ENCODE measurements around the gene OR5AS1.
"Not testable (repeated sequence)": the region's sequence is repeated elsewhere in the genome, so short reads cannot be mapped to it uniquely, and the experiment has no call there.

The OR5AS1 gene

GRCh38 chr11:56049487-56049886, 22.0 kb downstream of the OR5AS1 start:
- TF ChIP-seq CTCF (IDR thresholded peaks at IDR 0.05; ENCODE audit: insufficient read depth, low read length, poor library complexity, severe bottlenecking): no peak
- H3K36me3 ChIP-seq (ENCODE audit: control insufficient read depth, insufficient read depth, low read length): no peaks in the 10 kb centered on the region
- H3K4me3 ChIP-seq (replicated peaks; ENCODE audit: low read depth, low read length): no peak overlapping the region
- no peaks in the 10 kb centered on the region for H3K27me3 ChIP-seq (replicated peaks; ENCODE audit: control insufficient read depth, insufficient read depth, low read length)
- DNase-seq (ENCODE audit: extremely low read depth, insufficient read length): no peak

DNA sequence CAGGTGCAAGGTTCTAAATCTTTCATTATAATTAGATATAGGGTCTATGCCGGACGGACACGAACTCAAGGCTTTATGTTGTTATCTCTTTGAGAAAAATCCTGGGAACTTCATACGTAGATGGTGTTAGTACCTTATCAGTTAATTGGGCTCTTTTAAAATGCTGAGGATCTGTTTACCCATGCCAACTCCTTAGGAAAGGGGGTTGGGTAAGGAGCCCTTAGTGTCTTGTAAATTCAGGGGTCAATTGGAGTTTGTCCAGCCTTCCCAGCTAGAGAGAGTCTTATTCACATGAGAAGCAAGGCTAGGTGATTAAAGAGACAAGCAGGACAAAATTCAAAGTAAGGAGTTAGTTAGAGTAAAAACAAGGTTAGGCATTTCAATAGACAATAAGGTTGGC, 28.9 kb downstream of the OR5AS1 start:
- not testable (repeated sequence) for H3K4me3 ChIP-seq (replicated peaks; ENCODE audit: low read depth, low read length); H3K36me3 ChIP-seq (ENCODE audit: control insufficient read depth, insufficient read depth, low read length); DNase-seq (ENCODE audit: extremely low read depth, insufficient read length); H3K27me3 ChIP-seq (replicated peaks; ENCODE audit: control insufficient read depth, insufficient read depth, low read length)

- DNase-seq (ENCODE audit: extremely low read depth, insufficient read length); H3K36me3 ChIP-seq (ENCODE audit: control insufficient read depth, insufficient read depth, low read length); H3K27me3 ChIP-seq (replicated peaks; ENCODE audit: control insufficient read depth, insufficient read depth, low read length); H3K4me3 ChIP-seq (replicated peaks; ENCODE audit: low read depth, low read length): not testable (repeated sequence)
Observed at GRCh38 chr11:56057661-56058237, 30.3 kb downstream of the OR5AS1 start.

- not testable (repeated sequence) for H3K4me3 ChIP-seq (replicated peaks; ENCODE audit: low read depth, low read length); H3K27me3 ChIP-seq (replicated peaks; ENCODE audit: control insufficient read depth, insufficient read depth, low read length); H3K36me3 ChIP-seq (ENCODE audit: control insufficient read depth, insufficient read depth, low read length); DNase-seq (ENCODE audit: extremely low read depth, insufficient read length)
Observed at GRCh38 chr11:56058260-56058780, 30.9 kb downstream of the OR5AS1 start.

- DNase-seq (ENCODE audit: extremely low read depth, insufficient read length): no peak
- no peaks in the 10 kb centered on the region for H3K36me3 ChIP-seq (ENCODE audit: control insufficient read depth, insufficient read depth, low read length)
- H3K27me3 ChIP-seq (replicated peaks; ENCODE audit: control insufficient read depth, insufficient read depth, low read length): no peaks in the 10 kb centered on the region
- no peak overlapping the region for H3K4me3 ChIP-seq (replicated peaks; ENCODE audit: low read depth, low read length)
- TF ChIP-seq CTCF (IDR thresholded peaks at IDR 0.05; ENCODE audit: insufficient read depth, low read length, poor library complexity, severe bottlenecking): no peak
Observed at GRCh38 chr11:56066980-56067379, 39.5 kb downstream of the OR5AS1 start.
